Dermis blood vessel endothelial cell (primary cell): ENCODE results near the gene RSPO3. TPM values are rescaled to one million over a fixed set of nuclear protein-coding genes. Genes with fewer than 3 reads are reported as not detected.

Source experiments
- DNase-seq: peaks from one replicate; pipeline ENCODE4 v3.0.0; 2010
- total RNA-seq: library from RNA; depleted of rRNA; stranded (reverse); fragments of >200 nt; gene quantifications from 2 replicates; pipeline ENCODE4 v1.2.3, GENCODE V29; 2014

RSPO3 gene
- total RNA-seq, 1 donor from 2014 or later, result under 0.01 TPM

DNA sequence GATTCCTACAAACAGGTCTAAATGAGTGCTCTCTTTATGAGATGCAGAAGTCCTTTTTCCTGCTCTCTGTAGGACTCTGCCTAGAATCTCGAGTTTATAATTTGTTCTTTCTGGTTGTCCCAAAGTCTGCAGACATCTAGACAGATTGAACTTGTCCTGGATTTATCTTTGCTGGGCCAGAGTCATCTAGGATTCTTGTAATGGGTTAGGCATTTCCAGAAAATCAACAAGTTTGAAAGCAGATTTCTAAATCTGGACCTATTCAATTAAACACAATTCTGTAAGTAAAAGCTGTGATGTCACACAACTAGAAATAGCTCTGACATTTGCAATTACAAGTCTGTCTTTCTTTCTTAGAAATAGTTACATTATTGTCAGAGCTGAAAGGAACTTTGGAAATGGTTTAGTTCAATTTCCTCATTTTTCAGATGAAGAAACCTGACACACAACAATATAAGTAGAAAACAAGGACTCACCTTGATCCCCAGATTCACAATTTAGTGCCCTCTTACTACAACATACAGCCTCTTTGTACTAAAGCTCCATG is 4.2 kb upstream of the RSPO3 start:
- no peak for DNase-seq

DNA sequence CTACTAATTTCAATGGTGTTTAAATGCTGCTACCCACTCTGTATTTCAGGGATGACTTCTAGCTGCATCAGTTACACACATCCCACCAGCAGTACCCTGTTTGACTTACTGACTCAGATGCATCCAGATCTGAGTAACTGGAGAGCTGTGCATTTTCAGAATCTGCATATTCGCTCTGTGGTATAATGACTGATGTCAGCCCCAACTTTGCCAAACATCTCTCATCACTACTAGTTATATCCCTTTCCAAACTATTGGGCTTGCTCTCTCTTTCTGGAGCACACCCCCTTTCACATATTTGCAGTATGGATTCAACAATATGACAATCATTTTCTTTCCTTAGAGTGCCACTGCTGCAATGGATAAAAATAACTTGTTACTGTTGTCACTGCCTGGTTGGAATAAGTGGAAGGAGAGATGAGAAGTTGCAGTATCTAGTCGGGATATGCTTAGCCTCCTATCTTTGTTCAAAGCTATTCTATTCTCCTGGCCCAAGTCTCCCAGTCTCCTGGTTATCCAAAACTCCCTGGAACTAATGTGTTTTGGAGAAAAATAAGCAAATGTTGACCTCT is 3.3 kb upstream of the RSPO3 start:
- no peak for DNase-seq

- no peak for DNase-seq
Observed at GRCh38 chr6:127115746-127116145, 2.7 kb upstream of the RSPO3 start.

DNA sequence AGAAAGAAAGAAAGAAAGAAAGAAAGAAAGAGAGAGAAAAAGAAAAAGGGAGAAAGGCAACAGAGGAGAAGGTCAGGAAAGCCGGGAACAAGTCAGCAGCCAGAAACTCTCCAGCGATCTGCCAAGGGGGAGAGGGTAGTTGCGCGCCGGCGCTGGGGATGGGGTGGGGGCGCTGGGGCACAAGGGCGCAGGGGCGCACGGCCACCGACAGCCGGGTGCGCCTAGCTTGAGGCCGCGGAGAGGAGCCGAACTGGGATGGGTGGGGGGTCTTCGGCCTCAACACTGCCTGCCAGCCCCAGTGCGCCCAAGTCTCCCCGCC is 533 bp upstream of the RSPO3 start:
- no peak for DNase-seq

GRCh38 chr6:127119102-127120022 is 891 bp downstream of the RSPO3 start:
- DNase-seq, result peak; percentile 40

DNA sequence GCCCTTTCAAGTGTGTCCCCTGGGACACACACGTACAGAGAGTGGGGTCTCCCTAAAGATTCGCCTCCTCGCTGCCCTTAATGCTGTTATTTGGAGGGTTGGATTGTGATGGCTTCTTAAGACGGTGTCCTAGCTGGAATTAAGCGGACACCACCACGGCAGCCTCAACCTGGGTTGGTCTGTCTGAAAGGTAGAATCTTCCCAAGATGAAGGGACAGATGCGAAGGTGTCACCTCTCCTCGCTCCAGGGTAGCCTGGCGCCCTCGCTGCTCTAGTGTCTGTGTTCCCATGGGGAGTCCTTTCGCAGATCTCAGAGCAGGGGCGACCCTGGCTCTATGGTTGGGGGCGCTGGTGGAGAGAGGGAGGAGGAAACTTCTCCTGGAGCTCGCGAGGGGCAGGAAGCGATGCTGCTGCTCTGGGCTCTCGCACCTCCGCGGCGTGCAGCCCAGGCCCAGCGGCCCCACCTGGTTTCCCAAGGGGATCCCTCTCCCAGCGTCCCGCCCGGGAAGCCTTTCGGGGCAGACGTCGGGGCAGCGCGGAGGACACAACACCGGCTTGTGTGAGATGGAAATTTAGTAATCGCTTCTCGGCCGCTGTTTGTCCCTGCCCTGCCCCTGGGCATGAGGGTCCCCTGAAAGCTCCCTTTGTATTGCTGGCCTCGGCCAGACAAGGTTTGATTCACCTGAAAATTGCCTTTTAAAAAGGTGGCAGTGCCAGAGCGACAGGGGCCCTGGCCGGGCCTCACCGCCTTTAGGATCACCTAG is 1.7 kb downstream of the RSPO3 start:
- DNase-seq, result peak; percentile 20

DNA sequence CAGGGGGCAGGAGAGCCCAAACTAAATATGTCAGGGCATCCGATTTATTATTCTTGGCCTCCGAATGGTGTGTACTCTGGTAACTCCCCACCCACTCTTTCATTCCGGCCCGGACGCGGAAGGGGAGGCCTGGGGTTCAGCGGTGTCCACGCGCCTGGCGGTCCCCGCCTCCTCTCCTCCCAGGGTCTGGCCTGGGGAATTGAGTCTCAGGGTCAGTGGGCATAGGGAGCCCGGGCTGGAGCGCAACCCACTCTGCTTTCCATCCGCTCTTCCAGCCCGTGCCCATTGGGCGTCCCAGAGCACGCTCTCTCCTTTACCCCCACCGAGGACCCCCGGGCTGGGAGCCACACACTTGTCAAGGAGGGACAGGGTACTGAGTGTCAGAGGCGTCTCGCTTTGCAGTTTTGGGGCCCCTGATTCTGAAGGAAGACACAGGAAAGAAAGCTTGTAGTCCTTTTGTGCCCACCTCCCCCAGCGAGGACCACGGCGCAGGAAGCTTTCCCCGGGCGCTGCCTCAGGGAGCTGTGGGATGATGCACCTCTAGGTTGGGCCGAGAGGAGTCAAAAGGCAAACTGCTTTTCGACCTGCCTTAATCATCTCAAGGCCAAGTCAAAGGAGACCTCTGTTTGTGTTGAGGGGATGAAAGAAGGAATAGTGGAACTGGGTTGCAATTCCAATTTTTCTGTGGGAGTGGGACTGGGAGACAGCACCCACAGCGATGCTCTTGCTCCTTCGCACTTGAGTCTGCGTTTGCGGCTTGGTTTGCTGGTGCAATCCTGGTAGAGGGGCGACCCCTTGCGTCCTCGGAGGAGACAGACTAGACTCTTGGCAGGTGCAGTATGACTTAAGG is 2.5 kb downstream of the RSPO3 start:
- peak; percentile 91 for DNase-seq

DNA sequence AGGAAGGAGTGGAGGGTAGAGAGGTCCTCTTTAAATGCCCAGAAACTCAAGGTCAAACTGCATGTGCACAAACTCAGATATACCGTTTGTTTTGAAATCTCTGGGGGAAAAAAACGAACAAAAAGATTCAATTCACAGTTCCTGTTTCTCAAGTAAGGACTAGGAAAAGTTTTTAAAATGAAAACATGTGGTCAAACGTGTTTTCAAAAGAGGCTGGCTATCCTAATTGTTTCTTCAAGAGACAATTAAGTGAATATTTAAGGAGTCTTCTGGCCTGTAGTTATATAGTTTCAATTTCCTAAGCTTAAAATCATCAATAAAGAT is 3.1 kb downstream of the RSPO3 start:
- no peak for DNase-seq

DNA sequence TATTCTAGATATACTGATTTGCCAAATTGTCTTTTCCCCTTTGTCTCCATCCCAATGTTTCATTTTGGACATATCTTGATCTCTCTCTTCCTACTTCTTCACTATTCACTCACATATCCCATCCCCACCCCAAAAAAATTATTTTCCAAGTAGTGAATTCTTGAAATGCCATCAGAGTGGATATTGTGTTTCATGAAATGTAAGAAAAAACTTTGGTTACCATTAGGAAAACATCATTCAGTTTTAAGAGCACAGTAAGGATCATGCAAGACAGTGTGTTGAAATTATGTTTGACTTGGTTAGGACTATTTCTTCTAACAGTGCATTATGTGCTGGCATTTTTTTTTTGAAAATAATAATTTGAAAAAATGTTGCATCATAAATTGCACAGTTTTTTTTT is 5.7 kb downstream of the RSPO3 start:
- no peak for DNase-seq

GRCh38 chr6:127124680-127125079 is 6.2 kb downstream of the RSPO3 start:
- no peak for DNase-seq

DNA sequence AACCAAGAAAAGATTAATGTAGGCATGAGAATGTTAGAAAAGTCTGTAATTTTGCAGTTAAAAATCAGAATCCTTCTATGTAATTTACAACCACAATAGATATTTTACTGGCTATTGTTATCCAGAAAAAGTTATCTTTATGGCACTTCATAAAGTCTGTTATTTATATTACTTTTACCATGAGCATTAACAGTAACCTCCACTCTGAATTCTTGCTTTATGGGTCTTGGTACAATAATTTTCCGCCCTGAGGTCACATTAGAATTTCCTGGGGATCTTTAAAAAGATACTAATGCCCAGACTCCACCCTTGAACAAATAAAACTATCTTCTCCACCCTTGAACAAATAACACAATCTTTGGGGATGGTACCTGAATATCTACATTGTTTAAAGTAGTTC is 9.6 kb downstream of the RSPO3 start:
- DNase-seq, result no peak

- DNase-seq, result no peak
Observed at GRCh38 chr6:127129251-127129650, 10.8 kb downstream of the RSPO3 start.

- peak; percentile 14 for DNase-seq
Observed at GRCh38 chr6:127131275-127131674, 12.8 kb downstream of the RSPO3 start.

- DNase-seq, result no peak
Observed at GRCh38 chr6:127131772-127132376, 13.4 kb downstream of the RSPO3 start.

DNA sequence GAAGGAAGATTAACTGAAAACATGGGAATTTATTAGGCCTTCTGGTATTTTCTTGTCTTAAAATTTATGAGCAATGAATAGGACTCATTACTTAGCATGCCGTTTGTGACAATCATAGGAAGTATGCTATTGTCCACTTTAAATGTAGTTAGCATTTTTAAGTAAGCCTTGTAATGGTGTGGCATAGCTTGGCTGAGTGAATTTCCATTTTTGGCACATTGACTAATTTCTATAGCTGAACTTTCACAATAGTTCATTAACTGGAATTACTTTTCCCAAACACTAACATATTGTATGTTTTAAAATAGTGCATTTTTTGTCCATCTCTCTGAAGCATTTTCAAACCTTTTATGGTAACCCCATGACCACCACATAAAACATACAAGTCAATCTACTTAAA is 15.7 kb downstream of the RSPO3 start:
- DNase-seq, result peak; percentile 81

DNA sequence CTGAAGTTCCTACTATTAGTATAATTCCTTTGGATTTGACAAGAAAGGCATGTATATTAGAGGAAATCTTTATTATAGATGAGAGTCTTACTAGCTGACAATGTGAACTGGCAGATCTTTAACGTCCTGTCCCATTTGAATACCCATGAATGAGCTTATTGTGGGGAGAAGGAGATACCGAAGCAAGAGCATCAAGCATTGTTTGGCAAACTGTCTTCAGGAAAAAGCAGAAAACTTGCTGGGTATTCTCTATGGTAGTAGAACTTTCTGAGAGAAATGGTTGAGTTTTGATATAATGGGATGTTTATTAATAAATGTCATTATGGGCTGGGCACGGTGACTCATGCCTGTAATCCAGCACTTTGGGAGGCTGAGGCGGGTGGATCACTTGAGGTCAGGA is 18.3 kb downstream of the RSPO3 start:
- DNase-seq, result no peak

- peak; percentile 83 for DNase-seq
Observed at GRCh38 chr6:127146932-127147331, 28.5 kb downstream of the RSPO3 start.

DNA sequence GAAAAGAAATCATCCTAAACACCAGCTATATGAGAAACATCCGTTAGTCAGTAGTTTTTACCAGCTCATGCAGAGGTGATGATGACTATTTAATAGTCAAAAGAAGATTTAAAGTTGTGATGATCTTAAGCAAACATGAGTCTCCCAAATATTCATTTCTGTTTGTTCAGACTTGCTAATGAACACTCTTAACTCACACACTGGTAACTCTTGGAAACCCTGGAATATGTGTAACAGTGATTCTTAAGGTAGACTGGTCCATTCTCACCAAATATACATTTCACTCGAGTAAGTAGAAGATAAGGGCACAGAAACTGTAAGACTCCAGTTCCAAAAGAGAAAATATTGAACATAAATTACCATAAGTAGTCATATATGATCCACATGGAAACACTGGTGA is 29.1 kb downstream of the RSPO3 start:
- DNase-seq, result no peak

DNA sequence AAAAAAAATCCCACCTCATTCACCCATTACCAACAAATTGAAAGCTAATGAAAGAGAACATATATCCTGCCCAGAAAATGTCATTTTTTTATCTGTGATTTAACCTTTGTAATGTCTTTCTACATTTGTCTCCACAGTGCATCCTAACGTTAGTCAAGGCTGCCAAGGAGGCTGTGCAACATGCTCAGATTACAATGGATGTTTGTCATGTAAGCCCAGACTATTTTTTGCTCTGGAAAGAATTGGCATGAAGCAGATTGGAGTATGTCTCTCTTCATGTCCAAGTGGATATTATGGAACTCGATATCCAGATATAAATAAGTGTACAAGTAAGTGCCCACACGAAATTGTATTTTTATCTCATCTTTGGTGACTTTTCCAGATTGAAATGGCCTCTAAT is 30.0 kb downstream of the RSPO3 start:
- no peak for DNase-seq

- DNase-seq, result no peak
Observed at GRCh38 chr6:127154509-127154908, 36.0 kb downstream of the RSPO3 start.

GRCh38 chr6:127160484-127160883 is 42.0 kb downstream of the RSPO3 start:
- DNase-seq, result no peak

GRCh38 chr6:127162836-127163235 is 44.4 kb downstream of the RSPO3 start:
- peak; percentile 69 for DNase-seq
